GM19452 (cell line): ENCODE results near the gene MOSMO.
"Not testable (repeated sequence)": the region's sequence is repeated elsewhere in the genome, so short reads cannot be mapped to it uniquely, and the experiment has no call there.

ENCODE experiments used
- ATAC-seq: cut with Tn5 transposase; IDR thresholded peaks from one replicate; pipeline ENCODE4 v1.9.1; 2021; ENCODE audit not compliant: unreplicated experiment

MOSMO gene

DNA sequence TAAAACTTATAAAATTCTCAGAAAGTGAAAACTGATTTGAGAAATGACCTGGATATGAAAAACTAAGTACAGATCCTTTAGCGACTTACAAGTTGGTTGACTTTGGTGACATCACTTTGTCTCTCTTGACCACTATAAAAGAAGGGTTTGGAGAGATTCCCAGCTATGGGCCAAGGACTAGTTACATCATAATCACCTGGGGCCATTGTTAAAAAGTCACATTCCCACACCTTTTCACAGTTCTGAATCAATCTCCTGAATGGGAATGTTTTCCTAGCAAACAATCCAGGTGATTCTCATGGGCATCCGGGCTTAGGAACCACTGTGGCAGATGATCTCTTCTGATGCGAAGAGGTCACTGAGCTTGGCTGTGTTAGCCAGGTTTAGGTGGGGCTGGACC, 83.8 kb downstream of the MOSMO start:
- no peak for ATAC-seq

DNA sequence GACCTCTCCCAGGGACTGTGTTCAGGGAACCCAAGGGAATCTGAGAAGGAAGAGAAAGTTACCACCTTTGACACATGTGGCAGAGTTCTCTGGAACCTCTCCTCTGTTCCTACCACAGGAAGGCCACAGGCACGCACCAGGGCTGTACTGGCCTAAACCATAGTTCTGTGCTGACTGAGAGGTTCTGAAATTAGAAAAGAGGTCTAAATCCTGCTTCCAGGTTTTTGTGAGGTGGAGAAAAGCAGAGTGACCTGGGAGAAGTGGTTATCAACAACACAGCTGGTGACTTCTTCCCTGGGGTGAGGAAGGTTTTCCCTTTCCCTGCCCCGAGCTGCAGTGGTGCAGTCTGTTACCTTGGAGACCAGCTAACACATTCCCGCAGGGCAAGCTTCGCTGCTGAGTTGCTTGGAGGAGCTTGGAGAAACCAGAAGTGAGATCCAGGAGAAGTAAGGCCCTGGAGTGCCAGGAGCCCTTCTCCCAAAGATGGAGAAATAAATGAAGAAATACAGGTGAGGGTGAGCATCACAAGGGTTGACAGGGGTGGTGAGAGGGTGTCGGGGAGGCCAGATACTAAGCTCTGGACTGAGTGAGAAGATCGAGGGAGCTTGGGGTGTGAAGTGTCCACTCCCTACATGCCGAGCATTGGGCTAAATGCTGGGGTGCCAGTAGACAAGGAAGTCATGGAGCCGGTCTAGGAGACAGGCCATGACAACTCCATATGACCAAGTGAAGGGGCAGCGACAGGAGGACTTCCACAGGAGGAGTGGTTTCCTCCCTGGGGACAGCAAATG, 84.4 kb downstream of the MOSMO start, which contains the start of gene VWA3A:
TSS of gene VWA3A (plus strand) at position 399 of the 791 bp plus-strand sequence. CDS start at position 496, 97 bp downstream.
- no peak for ATAC-seq

- no peak for ATAC-seq
Observed at GRCh38 chr16:22093331-22093730, 85.4 kb downstream of the MOSMO start.

GRCh38 chr16:22093996-22094395, 86.1 kb downstream of the MOSMO start:
- ATAC-seq, result no peak

DNA sequence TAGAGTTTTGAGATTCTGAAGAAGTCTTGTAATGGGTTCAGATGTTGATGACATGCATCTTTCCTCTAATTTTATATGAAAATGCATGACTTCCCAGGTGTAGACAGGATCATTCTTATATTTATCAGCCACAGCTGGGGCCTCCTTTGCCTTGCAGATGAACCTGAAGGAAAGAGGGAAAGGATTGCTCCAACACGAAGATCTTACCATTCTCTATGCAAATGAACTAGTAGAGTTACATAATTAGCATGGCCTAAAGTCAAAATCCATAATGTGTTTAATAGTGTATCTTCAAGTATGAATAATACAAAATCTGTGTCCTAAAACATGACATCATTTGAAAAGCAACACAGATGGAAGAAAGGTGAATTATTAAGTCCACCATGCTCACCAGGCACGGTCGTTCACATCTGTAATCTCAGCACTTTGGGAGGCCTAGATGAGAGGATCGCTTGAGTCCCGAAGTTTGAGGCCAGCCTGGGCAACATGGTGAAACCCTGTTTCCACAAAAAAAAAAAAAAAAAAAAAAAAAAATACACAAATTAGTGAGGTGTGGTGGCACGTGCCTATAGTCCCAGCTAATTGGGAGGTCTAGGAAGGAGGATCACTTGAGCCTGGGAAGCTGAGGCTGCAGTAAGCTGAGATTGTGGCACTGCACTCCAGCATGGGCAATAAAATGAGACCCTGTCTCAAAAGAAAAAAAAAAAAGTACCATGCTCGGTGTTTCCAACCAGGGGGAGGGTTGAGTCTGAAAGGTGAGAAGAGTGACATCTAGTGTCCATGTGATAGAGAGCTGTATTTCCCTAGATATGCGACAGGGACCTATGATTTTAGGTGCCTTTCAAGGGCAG, 90.7 kb downstream of the MOSMO start:
- ATAC-seq, result no peak

DNA sequence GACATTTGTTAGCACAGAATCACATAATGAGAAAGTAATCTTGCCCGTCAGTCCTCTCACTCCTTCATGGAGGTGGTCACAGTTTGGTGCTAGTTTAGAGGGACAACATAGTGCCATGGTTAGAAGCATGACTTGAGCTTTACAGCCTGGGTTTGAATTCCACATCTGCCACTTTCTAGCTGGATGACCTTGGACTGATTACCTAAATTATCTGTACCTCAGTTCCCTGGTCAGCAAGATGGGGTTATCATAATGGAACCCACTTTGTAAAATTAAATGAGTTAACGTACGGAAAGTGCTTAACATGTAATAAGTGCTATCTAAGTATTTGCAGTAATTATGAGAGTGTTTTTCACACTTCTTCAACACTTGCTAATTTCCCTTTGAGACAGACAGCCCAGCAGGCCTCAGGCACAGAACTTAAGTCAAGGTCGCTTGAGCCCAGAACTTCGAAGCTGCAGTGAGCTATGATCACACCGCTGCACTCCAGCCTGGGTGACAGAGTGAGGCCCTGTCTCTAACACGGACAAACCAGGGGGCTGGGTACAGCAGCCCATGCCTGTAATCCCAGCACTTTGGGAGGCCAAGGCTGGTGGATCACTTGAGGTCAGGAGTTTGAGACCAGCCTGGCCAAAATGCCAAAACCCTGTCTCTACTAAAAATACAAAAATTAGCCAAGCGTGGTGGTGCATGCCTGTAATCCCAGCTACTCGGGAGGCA, 91.5 kb downstream of the MOSMO start:
- no peak for ATAC-seq

GRCh38 chr16:22103441-22103840, 95.5 kb downstream of the MOSMO start:
- ATAC-seq, result no peak

- ATAC-seq, result no peak
Observed at GRCh38 chr16:22109258-22109898, 101.5 kb downstream of the MOSMO start.

DNA sequence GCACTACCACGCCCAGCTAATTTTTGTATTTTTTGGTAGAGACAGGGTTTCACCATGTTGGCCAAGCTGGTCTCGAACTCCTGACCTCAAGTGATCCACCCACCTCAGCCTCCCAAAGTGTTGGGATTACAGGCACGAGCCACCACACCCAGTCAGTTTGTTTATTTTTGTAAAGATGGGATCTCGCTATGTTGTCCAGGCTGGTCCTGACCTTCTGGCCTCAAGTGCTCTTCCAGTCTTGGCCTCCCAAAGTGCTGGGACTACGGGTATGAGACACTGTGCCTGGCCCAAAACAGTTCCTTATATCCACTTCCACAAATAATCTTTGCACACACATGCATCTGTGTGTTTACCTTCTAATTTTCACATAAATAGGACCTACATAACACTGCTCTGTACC, 103.7 kb downstream of the MOSMO start:
- not testable (repeated sequence) for ATAC-seq

DNA sequence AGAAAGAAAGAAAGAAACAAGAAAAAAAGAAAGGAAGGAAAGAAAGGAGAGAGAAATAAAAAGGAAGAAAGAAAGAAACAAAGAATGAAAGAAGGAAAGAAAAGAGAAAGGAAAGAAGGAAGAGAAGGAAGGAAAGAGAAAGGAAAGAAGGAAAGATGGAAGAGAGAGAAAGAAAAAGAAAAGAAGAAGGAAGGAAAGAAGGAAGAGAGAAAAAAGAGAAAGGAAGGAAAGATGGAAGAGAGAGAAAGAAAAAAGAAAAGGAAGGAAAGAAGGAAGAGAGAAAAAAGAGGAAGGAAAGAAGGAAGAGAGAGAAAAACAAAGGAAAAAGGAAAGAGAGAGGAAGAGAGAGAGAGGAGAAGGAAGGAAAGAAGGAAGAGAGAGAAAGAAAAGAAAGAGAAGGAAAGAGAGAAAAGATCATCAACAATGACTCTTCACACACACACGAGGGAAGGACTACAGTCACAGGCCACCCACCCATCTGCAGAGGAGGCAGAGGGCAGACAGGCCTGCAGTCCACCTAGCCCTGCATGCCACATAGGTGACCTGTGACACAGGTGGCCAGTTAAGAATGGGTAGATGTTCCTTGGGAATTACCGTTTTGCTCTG, 108.3 kb downstream of the MOSMO start:
- ATAC-seq, result no peak

- no peak for ATAC-seq
Observed at GRCh38 chr16:22117609-22118008, 109.7 kb downstream of the MOSMO start.

DNA sequence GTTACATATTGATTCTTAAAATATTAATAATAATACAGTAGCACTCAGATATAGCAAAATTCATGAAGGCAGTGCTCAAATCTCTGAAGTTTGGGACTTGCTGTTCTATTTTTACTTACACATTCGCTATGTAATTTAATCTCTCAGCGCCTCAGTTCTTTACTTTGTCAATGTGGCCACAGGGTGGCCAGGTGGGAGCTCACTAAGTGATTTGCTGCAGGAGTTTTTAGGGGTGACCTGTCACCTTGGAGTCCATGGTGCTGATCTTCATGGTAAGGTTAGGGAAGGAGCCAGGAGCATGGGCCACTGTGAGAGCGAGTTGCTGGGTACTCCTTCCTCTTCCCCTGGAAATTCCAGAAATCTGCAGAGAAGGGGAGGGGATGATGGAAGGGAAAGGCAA, 112.5 kb downstream of the MOSMO start:
- no peak for ATAC-seq

DNA sequence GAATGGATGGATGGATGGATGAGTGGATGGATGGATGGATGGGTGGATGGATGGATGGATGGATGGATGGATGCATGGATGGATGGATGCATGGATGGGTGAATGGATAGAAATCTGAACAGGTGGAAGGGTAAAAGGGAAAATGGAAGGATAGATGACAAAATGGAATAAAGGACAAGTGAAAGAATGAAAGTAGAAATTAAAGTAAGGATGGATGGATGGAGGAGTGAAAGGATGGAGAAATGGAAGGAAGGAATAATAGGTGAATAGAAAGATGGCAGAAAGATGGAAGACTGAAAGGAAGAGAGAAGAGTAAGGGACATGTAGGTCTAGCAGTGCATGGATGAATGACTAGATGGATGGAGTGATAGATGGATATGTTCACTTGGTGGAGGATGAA, 114.3 kb downstream of the MOSMO start:
- no peak for ATAC-seq

GRCh38 chr16:22123146-22123545, 115.2 kb downstream of the MOSMO start:
- ATAC-seq, result no peak

DNA sequence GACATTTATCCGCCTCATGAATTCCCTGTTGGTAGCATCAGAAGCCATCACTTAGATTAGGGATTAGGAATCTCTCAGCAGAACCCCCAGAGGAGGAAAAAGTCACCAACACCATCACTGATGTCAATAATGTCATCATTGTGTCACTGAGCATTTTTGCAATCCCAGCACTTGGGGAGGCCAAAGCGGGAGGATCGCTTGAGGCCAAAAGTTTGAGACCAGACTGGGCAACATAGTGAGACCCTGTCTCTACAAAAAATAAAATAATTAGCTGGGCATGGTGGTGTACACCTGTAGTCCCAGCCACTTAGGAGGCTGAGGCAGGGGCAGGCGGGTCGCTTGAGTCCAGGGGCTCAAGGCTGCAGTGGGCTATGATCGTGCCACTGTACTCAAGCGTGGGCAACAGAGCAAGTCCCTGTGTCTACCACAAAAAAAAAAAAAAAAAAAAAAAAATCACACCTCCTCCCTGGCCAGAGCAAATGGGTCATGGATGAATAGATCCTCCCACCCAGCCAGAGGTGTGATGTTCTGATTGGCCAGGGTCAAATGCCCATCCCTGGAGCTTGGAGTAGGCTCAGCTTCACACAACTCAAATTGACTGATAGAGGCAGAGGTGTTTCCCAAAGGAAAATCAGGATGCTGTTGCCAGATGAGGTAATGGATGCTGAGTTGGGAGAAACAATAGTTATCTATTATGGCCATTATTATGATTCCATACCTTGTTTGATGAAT, 116.0 kb downstream of the MOSMO start:
- no peak for ATAC-seq

GRCh38 chr16:22124583-22125284, 116.8 kb downstream of the MOSMO start:
- no peak for ATAC-seq

- no peak for ATAC-seq
Observed at GRCh38 chr16:22126037-22126558, 118.2 kb downstream of the MOSMO start.

DNA sequence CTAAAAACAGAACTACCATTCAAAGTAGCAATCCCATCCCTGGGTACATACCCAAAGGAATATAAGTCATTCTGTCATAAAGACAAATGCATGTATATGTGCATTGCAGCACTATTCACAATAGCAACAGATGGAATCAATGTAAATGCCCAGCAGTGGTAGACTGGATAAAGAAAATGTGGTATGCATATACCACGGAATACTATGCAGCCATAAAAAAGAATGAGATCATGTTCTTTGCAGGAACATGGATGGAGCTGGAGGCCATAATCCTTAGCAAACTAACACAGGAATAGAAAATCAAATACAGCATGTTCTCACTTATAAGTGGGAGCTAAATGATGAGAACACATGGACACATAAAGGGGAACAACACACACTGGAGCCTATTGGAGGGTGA, 120.6 kb downstream of the MOSMO start:
- ATAC-seq, result not testable (repeated sequence)

- ATAC-seq, result no peak
Observed at GRCh38 chr16:22130528-22130927, 122.6 kb downstream of the MOSMO start.
